ENCODE results near the gene POFUT1.

The POFUT1 gene

GRCh38 chr20:32227744-32228688, 20.3 kb downstream of the POFUT1 start (continued):
- TF ChIP-seq ZNF114 (tag by site-specific recombination; IDR thresholded peaks at IDR 0.05) (no peak), TCF7L2 (IDR thresholded peaks at IDR 0.05; ENCODE audit: borderline replicate concordance, low read depth, low read length) (no peak), ZNF211 (tag by site-specific recombination; IDR thresholded peaks at IDR 0.05; ENCODE audit: low read depth) (no peak), ZNF626 (tag by site-specific recombination; IDR thresholded peaks at IDR 0.05) (no peak), ZNF544 (tag by site-specific recombination; IDR thresholded peaks at IDR 0.05) (no peak), SP3 (tag by site-specific recombination; IDR thresholded peaks at IDR 0.05) (no peak), PBX3 (CRISPR knock-in tag; IDR thresholded peaks at IDR 0.05) (no peak), BCL6B (tag by site-specific recombination; IDR thresholded peaks at IDR 0.05) (no peak), ZNF624 (tag by site-specific recombination; IDR thresholded peaks at IDR 0.05) (no peak), PATZ1 (tag by site-specific recombination; IDR thresholded peaks at IDR 0.05) (no peak), ZNF280D (tag by site-specific recombination; IDR thresholded peaks at IDR 0.05) (no peak), ZSCAN18 (tag by site-specific recombination; IDR thresholded peaks at IDR 0.05) (no peak), ZBTB49 (tag by site-specific recombination; IDR thresholded peaks at IDR 0.05; ENCODE audit: low read depth) (no peak), ZBTB1 (tag by site-specific recombination; IDR thresholded peaks at IDR 0.05) (no peak), SCRT2 (tag by site-specific recombination; IDR thresholded peaks at IDR 0.05) (peak; percentile 97), ZNF664 (tag by site-specific recombination; IDR thresholded peaks at IDR 0.05) (no peak), GLIS1 (tag by site-specific recombination; IDR thresholded peaks at IDR 0.05) (peak; percentile 96), ZNF175 (tag by site-specific recombination; IDR thresholded peaks at IDR 0.05) (no peak), OSR2 (tag by site-specific recombination; IDR thresholded peaks at IDR 0.05) (peak; percentile 39; the same call in 1 of the 2 replicates)
- TF ChIP-seq, protein P1, sequence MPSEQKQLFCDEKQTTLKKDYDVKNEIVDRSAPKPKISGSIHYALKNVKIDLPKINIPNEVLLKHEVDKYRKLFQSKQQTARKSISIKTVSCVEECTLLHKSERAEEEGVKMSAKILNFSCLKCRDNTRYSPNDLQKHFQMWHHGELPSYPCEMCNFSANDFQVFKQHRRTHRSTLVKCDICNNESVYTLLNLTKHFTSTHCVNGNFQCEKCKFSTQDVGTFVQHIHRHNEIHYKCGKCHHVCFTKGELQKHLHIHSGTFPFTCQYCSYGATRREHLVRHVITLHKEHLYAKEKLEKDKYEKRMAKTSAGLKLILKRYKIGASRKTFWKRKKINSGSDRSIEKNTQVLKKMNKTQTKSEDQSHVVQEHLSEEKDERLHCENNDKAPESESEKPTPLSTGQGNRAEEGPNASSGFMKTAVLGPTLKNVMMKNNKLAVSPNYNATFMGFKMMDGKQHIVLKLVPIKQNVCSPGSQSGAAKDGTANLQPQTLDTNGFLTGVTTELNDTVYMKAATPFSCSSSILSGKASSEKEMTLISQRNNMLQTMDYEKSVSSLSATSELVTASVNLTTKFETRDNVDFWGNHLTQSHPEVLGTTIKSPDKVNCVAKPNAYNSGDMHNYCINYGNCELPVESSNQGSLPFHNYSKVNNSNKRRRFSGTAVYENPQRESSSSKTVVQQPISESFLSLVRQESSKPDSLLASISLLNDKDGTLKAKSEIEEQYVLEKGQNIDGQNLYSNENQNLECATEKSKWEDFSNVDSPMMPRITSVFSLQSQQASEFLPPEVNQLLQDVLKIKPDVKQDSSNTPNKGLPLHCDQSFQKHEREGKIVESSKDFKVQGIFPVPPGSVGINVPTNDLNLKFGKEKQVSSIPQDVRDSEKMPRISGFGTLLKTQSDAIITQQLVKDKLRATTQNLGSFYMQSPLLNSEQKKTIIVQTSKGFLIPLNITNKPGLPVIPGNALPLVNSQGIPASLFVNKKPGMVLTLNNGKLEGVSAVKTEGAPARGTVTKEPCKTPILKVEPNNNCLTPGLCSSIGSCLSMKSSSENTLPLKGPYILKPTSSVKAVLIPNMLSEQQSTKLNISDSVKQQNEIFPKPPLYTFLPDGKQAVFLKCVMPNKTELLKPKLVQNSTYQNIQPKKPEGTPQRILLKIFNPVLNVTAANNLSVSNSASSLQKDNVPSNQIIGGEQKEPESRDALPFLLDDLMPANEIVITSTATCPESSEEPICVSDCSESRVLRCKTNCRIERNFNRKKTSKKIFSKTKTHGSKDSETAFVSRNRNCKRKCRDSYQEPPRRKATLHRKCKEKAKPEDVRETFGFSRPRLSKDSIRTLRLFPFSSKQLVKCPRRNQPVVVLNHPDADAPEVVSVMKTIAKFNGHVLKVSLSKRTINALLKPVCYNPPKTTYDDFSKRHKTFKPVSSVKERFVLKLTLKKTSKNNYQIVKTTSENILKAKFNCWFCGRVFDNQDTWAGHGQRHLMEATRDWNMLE (tag by site-specific recombination; conservative IDR thresholded peaks at IDR 0.05; ENCODE audit: low read depth) = 0 out of 2 replicates have a peak, but pooled peaks have one; percentile 6
